Erythroblast (primary cell): ENCODE results near the gene CDC45.

Source experiments
- GATA1 ChIP-seq: IDR thresholded peaks from 2 replicates; pipeline ENCODE4 v1.6.1; 2011; ENCODE audit warnings: low read depth, mild to moderate bottlenecking, control low read depth, low read length, moderate library complexity
- POLR2A ChIP-seq: IDR thresholded peaks from 2 replicates; pipeline ENCODE4 v1.6.1; 2011; ENCODE audit warnings: mild to moderate bottlenecking, low read length

GRCh38 chr22:19554834-19555404 is 75.2 kb downstream of the CDC45 start:
- TF ChIP-seq POLR2A (no peak), GATA1 (no peak)
